Non-pigmented ciliary epithelial cell (primary cell): ENCODE data around the gene TAB2.

Experiments
- DNase-seq: peaks from one replicate; pipeline ENCODE4 v3.0.0-alpha.2; 2010; ENCODE audit warnings: low read depth

The TAB2 gene

DNA sequence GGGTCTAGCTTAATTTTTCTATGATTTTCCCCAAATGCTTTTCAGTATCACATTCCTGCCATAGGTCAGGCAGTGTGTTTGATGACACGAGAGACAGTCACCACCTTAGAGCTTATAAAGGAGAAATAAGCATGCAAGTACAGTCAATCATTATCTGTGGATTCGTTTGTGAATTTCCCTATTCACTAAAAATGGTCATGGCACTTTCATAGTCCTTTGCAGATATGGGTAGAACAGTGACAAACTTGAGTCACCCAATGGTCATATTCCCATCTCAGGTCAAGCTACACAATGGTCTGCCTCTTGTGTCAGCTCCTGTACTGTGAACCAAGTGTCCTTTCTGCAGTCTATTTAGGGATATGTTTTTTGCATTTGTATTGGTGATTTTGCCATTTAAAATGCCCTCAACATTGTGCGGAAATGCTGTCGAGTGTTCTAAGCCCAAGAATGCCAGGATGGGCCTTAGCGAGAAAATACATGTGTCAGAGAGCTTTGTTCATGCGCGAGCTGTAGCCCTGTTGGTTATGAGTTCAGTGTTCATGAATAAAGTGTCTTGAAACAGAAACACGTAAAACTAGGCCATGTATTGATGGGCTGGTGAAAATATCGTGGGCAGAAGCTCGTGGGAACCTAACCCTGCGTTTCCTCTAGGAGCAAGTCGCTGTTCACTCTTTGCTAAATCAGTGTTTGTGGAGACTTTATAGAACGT lies 102.3 kb downstream of the TAB2 start:
- DNase-seq: no peak

DNA sequence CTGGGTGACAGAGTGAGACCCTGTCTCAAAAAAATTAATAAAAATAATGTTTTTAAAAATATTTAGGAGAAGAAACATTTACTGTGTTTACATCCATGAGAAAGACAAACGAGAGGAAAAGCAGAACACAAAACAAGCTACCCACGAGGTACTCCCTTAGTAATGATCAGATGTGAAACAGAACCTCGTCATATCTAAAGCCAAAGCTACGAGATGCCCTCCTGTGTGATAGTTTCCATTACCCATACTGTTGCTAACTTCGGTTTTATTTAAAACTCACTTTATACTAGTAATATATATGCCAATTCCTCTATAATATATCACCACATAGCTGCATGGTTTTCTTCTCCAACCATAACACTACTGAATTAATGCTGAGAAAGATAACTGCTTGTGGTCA lies 103.6 kb downstream of the TAB2 start:
- no peak for DNase-seq

GRCh38 chr6:149422581-149422980 lies 105.1 kb downstream of the TAB2 start:
- DNase-seq: no peak

DNA sequence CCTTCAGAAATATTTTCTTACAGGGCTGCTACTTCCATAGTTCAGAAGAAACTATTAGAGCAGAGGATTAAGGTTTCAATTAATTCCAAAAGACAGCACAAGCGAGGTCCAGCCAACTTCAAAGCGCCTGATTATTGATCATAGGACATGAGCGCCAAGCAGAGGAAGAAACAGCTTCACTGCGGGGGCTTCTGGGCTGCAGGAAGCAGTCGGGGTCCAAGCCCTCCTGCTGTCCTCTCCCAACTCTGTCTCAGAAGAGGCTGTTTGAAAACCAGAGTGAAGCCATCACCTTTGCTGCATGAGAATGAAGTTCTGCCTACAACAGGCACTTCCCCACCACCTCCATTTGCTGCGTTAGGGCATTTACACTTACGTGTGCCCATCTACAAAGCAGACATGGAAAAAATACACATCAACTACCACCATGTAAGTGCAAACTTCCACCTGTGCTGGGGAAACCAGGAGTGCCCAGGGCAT lies 106.5 kb downstream of the TAB2 start:
- DNase-seq: no peak

DNA sequence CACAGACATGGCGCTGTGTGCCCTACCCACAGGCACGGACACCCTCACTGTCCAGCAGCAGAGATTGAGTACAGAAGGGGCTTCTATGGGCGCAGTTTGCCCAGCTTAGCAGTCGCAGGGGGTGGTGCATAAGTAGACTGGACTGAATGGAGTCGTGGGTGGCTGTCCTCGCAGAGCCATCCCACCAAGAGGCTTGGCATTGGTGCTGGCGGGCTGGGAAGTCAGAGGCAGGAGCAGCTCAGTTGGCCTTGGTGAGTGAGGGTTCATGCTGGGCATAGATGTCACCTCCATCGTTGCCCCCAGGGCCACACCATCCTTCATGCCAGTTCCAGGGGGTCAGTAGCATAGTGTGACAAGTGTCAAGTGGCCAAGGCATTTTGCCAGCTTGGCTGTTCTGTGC lies 107.7 kb downstream of the TAB2 start:
- DNase-seq: no peak

DNA sequence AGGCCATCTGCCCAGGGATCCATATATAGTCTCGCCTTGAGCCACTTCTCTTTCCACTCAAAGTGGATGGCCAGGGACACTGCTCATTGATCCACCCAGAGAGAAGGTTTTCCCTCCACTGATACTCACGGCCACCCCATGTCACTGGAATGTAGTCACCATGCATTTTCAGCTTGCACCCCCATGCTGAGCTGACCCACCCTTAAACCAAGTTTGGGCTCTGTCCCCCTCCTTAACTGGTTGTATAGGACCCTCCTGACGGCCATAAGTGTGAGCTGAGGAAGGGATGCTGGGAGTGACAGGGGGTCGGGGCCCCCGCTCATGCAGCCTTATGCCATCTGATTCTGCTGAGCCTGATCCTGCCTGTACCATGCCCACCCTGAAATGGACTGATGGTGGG lies 108.2 kb downstream of the TAB2 start:
- DNase-seq: no peak

DNA sequence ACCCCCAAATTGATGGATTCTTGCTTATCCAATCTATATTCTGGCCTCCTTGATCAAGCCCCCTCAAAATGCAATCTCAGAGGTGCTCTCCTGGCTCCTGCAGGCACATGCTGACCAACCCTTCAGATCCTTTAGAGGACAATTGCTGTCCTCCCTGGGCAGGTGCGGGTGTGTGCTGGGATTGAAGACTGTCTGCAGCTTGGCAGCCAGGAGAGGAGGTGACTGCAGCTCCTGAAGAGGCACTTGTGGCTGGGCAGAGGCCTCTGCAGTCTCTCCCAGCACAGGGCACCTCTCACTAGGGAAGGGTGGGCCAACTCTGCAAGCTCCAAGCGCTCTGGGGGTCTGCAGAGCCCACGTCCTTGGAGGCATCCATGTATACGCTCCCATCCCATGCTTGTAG lies 111.1 kb downstream of the TAB2 start:
- no peak for DNase-seq

GRCh38 chr6:149429427-149430360 lies 112.2 kb downstream of the TAB2 start:
- DNase-seq: no peak

DNA sequence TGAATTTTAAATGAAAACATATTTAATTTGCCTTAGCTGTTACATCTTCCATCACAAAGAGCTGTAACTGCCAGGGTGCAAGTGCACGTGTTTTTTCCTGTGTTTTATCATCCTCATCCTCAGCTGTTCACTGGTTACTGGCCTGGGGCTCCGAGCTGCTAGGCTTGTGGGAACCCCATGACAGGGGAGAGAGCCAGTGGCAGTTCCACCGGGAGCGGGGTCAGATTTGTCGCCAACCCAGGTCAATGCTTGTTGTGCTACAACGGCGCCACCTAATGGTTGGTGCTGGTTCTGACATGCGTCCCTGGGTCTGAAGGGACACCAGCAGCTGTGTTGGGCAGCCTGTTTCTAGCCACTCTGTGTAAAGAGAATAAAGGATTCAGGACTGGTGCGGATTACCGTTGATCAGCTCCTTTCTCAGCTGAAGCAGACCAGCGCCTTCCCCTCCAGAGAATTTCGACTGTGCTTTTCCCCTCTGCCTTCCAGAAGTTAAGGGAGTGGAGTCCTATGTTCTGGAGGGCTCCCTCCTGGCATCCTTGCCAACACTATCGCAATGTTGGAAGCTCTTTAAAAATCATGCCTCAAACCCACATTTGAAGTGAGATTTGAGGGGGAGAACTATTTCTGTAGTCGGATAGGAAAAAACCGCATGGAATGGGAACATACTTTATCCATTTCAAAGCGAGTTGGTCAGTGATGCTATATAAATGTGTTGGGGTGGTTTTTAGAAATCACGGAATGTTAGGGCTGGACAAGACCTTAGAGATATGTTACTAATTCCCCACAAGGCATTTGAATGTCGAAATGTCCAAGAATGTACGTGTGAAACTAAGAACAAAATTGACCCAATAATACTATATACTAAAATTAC lies 114.6 kb downstream of the TAB2 start:
- DNase-seq: peak; percentile 45

DNA sequence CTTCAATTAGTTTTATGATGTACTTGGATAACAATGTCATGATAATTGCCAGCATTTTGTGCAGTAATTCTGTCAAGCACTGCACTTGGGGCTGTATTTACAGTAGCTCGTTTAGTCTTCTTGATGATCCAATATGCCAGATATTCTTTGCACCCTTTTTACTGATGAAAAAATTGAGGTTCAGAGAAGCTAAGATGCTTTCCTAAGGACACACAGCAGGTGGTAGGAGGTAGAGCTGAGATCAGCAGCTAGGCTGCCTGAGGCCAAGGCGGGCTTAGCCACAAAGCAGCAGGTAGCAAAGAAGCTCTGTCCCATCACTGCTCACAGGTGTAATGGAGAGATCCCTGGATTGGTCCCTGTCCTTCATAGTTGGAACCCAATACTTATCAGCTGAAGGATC lies 115.9 kb downstream of the TAB2 start:
- no peak for DNase-seq

GRCh38 chr6:149433881-149434280 lies 116.4 kb downstream of the TAB2 start:
- no peak for DNase-seq

DNA sequence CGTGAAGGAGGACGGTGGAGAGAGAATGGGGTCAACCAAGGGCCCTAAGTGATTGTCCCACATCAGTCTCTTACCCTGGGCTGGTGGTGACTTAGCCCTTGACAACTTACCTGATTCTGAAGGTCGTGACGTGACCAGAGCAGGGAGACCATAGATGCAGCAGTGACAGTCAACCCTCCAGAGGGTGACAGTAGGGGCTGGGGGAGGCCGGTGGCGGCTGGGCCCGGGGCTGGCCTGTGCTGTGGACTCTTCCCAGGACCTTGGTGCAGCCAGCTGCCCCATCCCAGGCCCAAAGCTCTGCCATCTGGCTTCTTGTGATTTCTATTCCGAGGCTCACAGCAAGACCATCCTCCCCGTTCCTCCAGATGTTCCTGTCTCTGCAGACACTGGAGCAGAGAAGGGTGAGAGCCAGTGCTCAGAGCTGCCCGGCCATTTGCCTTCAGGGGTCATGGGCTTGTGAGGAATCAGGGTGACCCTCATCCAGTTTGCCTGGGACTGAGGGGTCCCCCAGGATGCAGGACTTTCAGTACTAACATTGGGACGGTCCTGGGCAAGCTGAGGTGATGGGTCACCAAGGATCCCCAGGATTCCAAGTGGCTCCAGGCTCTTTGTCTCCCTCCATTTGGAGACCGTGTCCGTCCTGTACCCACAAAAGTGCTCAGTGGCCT lies 118.5 kb downstream of the TAB2 start:
- no peak for DNase-seq

- no peak for DNase-seq
These were observed 119.1 kb downstream of the TAB2 start for GRCh38 chr6:149436647-149437046.

DNA sequence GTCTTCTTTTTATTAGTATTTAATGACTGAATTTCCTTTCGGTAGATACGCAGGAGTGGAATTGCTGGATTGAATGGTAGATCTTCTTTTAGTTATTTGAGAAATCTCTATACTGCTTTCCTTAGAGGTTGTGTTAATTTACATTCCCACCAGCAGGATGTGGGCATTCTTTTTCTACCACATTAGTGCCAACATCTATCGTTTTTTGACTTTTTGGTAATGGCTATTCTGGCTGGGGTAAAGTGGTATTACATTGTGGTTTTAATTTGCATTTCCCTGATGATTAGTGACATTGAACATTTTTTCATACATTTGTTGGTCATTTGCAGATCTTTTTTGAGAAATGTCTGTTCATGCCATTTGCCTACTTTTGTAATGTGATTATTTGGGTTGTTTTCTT lies 119.7 kb downstream of the TAB2 start:
- no peak for DNase-seq

DNA sequence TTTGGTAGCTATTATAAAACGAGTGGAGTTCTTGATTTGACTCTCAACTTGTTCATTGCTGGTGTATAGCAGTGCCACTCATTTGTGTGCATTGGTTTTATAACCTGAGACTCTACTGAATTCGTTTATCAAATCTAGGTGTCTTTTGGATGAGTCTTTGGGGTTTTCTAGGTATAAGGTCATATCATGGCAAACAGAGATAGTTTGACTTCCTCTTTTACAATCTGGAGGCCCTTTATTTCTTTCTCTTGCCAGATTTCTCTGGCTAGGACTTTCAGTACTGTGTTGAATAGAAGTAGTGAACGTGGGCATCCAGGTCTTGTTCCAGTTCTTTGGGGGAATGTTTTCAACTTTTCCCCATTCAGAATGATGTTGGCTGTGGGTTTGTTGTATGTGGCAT lies 121.3 kb downstream of the TAB2 start:
- no peak for DNase-seq

DNA sequence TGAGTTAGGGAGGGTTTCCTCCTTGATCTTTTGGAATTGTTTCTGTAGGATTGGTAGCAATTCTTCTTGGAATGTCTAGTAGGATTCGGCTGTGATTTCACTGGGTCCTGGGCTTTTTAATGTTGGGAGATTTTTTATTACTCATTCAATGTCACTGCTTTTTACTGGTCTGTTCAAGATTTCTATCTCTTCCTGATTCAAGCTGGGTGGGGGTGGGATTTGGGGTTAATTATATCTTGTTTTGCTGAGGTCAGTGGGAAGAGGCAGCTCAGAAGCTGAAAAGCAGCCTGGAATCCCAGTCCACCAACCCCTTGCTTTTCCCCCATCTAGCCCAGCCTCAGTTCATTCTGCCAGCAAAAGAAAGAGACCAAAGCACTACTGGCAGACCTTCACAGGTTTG lies 122.1 kb downstream of the TAB2 start:
- no peak for DNase-seq

DNA sequence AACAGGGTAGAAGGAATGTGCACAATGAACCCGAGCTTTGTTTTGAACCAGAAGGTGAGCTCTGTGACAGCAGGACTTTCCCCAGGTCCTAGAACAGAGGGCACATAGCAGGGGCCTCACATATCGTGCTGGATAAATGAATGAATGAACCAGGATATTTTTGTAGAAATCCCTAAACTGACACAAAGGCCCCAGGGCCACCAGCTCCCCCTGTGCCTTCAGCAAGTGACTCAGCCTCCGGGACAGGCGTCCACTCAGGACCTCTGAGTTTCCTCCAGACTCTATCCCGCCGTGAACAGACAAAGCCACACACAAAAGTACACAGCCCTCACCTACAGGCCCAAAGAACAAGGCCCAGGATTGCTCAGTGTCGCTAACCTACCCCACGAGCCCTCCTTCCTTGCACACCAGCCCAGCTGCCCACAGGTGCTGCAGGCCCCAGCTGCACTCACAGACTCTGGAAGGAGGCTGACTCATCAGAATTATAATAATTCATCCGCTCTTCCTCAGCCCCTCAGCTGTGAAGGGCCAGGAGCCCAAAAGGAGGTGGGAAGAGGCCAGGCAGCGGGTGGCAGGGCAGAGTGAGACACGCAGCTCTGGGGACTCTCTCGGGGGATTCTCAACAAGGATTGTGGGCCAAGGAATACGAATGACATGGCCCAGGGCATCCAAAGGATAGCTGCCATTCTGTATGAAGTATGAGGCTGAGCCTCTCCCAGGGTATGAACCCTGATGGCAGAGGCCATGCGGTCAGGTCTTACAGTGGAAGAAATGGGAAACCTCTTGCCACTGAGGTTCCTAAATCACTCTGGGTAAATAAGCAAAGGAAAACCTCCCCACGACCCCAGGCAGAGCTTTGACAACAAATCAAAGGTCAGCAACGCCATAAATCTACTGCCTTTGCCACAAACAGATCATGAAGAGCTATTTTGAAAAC lies 123.5 kb downstream of the TAB2 start:
- DNase-seq: no peak

- no peak for DNase-seq
These were observed 124.2 kb downstream of the TAB2 start for GRCh38 chr6:149441740-149442139.

DNA sequence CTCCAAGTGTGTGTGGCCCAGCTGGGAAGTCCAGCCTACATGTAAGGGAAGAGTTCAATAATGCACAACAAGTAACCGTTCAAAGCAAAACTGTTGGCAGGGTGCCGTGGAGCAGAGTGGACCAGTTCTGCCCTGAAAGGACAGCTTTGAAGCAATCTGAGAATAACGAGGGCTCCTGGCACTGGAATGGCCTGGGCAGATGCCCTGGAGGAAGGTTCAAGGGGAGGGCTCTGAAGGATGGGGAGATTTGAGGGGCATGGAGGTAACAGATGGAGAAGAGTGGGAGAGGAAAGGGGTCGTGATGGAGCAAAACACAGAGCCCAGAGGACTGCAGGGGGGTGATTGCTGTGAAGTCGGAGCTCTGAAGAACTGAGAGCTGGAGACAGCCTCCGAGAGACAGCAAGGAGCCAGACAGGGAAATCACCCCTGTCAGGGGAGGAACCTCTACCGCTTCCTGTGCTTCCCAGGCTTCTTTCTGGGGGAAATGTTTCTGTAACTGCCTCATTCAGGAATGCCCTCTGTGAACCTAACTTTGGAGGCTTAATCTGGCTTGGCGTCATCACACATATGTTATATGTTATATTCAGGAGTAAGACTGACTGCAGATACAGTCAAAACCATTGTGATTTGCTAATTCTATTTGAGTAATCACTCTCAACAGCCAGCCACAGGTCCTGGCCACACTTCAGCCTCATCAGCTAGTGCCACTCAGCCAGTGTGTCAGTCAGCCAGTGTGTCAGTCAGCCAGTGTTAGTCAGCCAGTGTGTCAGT lies 126.1 kb downstream of the TAB2 start:
- peak; percentile 41 for DNase-seq
